Keratinocyte (primary cell): ENCODE results near the gene SCFD1. TPM values are rescaled to one million over a fixed set of nuclear protein-coding genes. Genes with fewer than 3 reads are reported as not detected.

Experiments used
- DNase-seq: peaks from one replicate; pipeline ENCODE4 v3.0.0-alpha.2; 2011; ENCODE audit warnings: low read depth, missing footprints, low spot score
- FAIRE-seq: peaks from 2 replicates; lab custom pipeline; 2011; peaks lifted over from hg19 to GRCh38; lab: Jason Lieb, UNC
- H2AFZ ChIP-seq: 2 replicates; pipeline ENCODE4 v1.6.0; 2012; ENCODE audit warnings: low read length, control low read depth, inconsistent platforms; ENCODE audit not compliant: control insufficient read depth
- H3K27ac ChIP-seq: 2 replicates; pipeline ENCODE4 v1.5.1; 2011; ENCODE audit warnings: low read length; ENCODE audit not compliant: control insufficient read depth, insufficient read depth
- H3K27me3 ChIP-seq: 3 replicates; pipeline ENCODE4 v1.6.0; 2011; ENCODE audit warnings: low read length; ENCODE audit not compliant: control insufficient read depth, insufficient read depth; ENCODE audit errors: extremely low read depth
- H3K36me3 ChIP-seq, 2 experiments: 2 replicates in 1 of 2; 3 replicates in 1 of 2; pipeline ENCODE4 v1.5.1; 2011; ENCODE audit warnings: low read length in 2 of 2, mild to moderate bottlenecking in 1 of 2; ENCODE audit not compliant: control insufficient read depth in 2 of 2, insufficient read depth in 2 of 2; ENCODE audit errors: extremely low read depth in 1 of 2
- H3K4me1 ChIP-seq: 3 replicates; pipeline ENCODE4 v1.5.1; 2011; ENCODE audit warnings: low read length; ENCODE audit not compliant: control insufficient read depth, insufficient read depth; ENCODE audit errors: extremely low read depth
- H3K4me2 ChIP-seq: 3 replicates; pipeline ENCODE4 v1.6.0; 2011; ENCODE audit warnings: low read depth, low read length; ENCODE audit not compliant: control insufficient read depth, insufficient read depth; ENCODE audit errors: extremely low read depth
- H3K4me3 ChIP-seq, 3 experiments: fragments of 200-600 bp in 1 of 3; sonication (generic) in 1 of 3; 2 replicates in 2 of 3; 3 replicates in 1 of 3; pipeline ENCODE4 v1.5.1; 2011 to 2016; ENCODE audit warnings: low read length in 3 of 3, mild to moderate bottlenecking in 3 of 3, control low read depth in 2 of 3, inconsistent platforms in 1 of 3, low read depth in 1 of 3, mixed read lengths in 1 of 3, mixed run types in 1 of 3, moderate library complexity in 1 of 3; ENCODE audit not compliant: control insufficient read depth in 2 of 3, insufficient read depth in 2 of 3; ENCODE audit errors: extremely low read depth in 1 of 3
- H3K79me2 ChIP-seq: 2 replicates; pipeline ENCODE4 v1.6.0; 2012; ENCODE audit warnings: low read length; ENCODE audit not compliant: control insufficient read depth, insufficient read depth
- H3K9ac ChIP-seq: 3 replicates; pipeline ENCODE4 v1.6.0; 2011; ENCODE audit warnings: low read length; ENCODE audit not compliant: control insufficient read depth, insufficient read depth; ENCODE audit errors: extremely low read depth
- H3K9me1 ChIP-seq: 3 replicates; pipeline ENCODE4 v1.6.0; 2011; ENCODE audit warnings: low read length; ENCODE audit not compliant: control insufficient read depth, insufficient read depth; ENCODE audit errors: extremely low read depth
- H3K9me3 ChIP-seq: 2 replicates; pipeline ENCODE4 v1.5.1; 2012; ENCODE audit warnings: low read depth, low read length; ENCODE audit not compliant: control insufficient read depth
- H4K20me1 ChIP-seq: 3 replicates; pipeline ENCODE4 v1.6.0; 2011; ENCODE audit warnings: low read length; ENCODE audit not compliant: control insufficient read depth, insufficient read depth; ENCODE audit errors: extremely low read depth
- CTCF ChIP-seq, 3 experiments: IDR thresholded peaks in 1 of 3; conservative IDR thresholded peaks in 1 of 3; optimal IDR thresholded peaks in 1 of 3; 2 replicates in 2 of 3; 3 replicates in 1 of 3; pipeline versions ENCODE3 to v1.5.1; 2011; ENCODE audit warnings: low read length in 3 of 3, mild to moderate bottlenecking in 3 of 3, moderate library complexity in 2 of 3, control low read depth in 1 of 3, inconsistent platforms in 1 of 3; ENCODE audit not compliant: insufficient read depth in 2 of 3; ENCODE audit errors: extremely low read depth in 1 of 3
- EZH2 ChIP-seq: IDR thresholded peaks from one replicate; pipeline ENCODE4 v1.6.1; 2012; ENCODE audit warnings: inconsistent platforms, mild to moderate bottlenecking, low read length, moderate library complexity
- dilution Hi-C: fragments of 300-500 bp; cut with MboI; formaldehyde crosslinking; loops from one replicate; pipeline ENCODE4 v1.7.0; 2020; ENCODE audit warnings: low sequenced_read_pairs; ENCODE audit not compliant: extremely low pct_ligation_motif_present
- polyA plus RNA-seq, 5 experiments: library from polyadenylated mRNA; depleted of rRNA in 3 of 5; stranded (reverse) in 3 of 5; stranded (forward) in 1 of 5; unstranded in 1 of 5; fragments of >200 nt; gene quantifications; 1 replicate in 1 of 5; 2 replicates in 3 of 5; 3 replicates in 1 of 5; pipeline versions ENCODE4 v1.2.1 to v1.2.3, GENCODE V29; 2011 to 2012; ENCODE audit warnings: missing spikeins in 2 of 5, low read depth in 1 of 5, low replicate concordance in 1 of 5

The SCFD1 gene
- polyA plus RNA-seq, 1 donor (not counting 4 experiments of a cell fraction or from before 2014, with no cell fraction given) = 100 TPM

GRCh38 chr14:30648471-30648870 is 26.4 kb downstream of the SCFD1 start:
- peaks cover 15% of the 10 kb centered on the region for H3K79me2 ChIP-seq
- no peak overlapping the region for H3K4me2 ChIP-seq
- H3K9me1 ChIP-seq = no peaks in the 10 kb centered on the region
- H3K9me3 ChIP-seq = no peaks in the 10 kb centered on the region
- dilution Hi-C loops = no loop called here
- no peak overlapping the region for H3K4me3 ChIP-seq
- no peak for FAIRE-seq
- no peak overlapping the region for H3K27ac ChIP-seq
- H3K9ac ChIP-seq = no peak overlapping the region
- no peak for DNase-seq
- no peaks in the 10 kb centered on the region for H4K20me1 ChIP-seq
- H3K36me3 ChIP-seq = peaks cover 4% of the 10 kb centered on the region in 2 experiments
- TF ChIP-seq EZH2 (no peak), CTCF (optimal IDR thresholded peaks at IDR 0.05 in 1 of 3, IDR thresholded peaks at IDR 0.05 in 1 of 3, conservative IDR thresholded peaks at IDR 0.05 in 1 of 3; ENCODE audit: extremely low read depth in 1 of 3, insufficient read depth in 2 of 3, low read length in 3 of 3) (no peak)
- no peaks in the 10 kb centered on the region for H3K27me3 ChIP-seq
- no peak overlapping the region for H2AFZ ChIP-seq
- no peaks in the 10 kb centered on the region for H3K4me1 ChIP-seq

GRCh38 chr14:30651937-30652336 is 29.8 kb downstream of the SCFD1 start:
- FAIRE-seq (no peak), DNase-seq (no peak)
- Histone ChIP-seq H4K20me1 (no peaks in the 10 kb centered on the region), H3K4me2 (no peak overlapping the region), H3K9ac (no peak overlapping the region), H2AFZ (no peak overlapping the region), H3K79me2 (peaks cover 4% of the 10 kb centered on the region), H3K27ac (no peak overlapping the region), H3K4me1 (no peaks in the 10 kb centered on the region), H3K9me1 (no peaks in the 10 kb centered on the region), H3K27me3 (no peaks in the 10 kb centered on the region), H3K9me3 (no peaks in the 10 kb centered on the region), H3K4me3 (no peak overlapping the region), H3K36me3 (peaks cover 6 to 7% of the 10 kb centered on the region in 2 experiments)
- TF ChIP-seq EZH2 (no peak), CTCF (optimal IDR thresholded peaks at IDR 0.05 in 1 of 3, IDR thresholded peaks at IDR 0.05 in 1 of 3, conservative IDR thresholded peaks at IDR 0.05 in 1 of 3; ENCODE audit: extremely low read depth in 1 of 3, insufficient read depth in 2 of 3, low read length in 3 of 3) (no peak)
- dilution Hi-C loops = no loop called here
